Activated CD4-positive, alpha-beta T cell treated with anti-CD3 and anti-CD28 coated beads, Interleukin-10, Interleukin-2, amounts not matched to agents 100 ng/mL and 50 ng/mL, durations not matched to agents 16 hours and 8 hours (primary cell): ENCODE measurements around the gene EFCAB5.
"Not testable (repeated sequence)": the region's sequence is repeated elsewhere in the genome, so short reads cannot be mapped to it uniquely, and the experiment has no call there.

Source experiments
- DNase-seq: peaks from one replicate; pipeline ENCODE4 v3.0.0-alpha.2; 2020

The EFCAB5 gene

DNA sequence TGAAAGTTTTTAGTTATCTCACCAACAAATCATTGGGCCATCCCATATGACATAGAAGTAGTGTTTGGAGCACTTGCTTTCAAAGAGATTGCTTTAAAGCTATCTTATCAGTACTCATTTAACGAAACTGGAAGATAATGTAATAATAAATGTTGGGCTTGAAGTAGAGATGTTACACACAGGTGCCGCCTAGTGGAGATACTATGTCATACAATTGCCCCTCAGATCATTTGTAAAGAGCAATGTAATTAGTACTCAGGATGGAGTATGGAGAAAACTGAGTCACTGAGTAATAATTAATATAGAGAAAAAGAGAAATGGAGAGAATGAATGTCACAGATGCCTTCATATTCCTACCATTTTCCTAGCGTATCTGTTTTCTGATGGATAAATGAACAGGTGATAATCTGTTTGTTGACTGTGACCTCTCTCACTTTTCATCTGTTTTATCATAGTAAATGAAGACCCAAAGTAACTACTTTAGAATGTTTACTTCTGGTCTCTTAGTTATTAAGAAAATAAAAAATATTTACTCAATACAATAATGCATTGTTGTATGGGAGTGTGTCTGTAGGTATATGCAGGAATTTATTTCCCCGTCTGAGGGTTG lies 80.4 kb downstream of the EFCAB5 start:
- peak; percentile 52 for DNase-seq

DNA sequence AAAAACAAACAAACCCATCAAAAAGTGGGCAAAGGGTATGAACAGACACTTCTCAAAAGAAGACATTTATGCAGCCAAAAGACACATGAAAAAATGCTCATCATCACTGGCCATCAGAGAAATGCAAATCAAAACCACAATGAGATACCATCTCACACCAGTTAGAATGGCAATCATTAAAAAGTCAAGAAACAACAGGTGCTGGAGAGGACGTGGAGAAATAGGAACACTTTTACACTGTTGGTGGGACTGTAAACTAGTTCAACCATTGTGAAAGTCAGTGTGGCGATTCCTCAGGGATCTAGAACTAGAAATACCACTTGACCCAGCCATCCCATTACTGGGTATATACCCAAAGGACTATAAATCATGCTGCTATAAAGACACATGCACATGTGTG lies 83.9 kb downstream of the EFCAB5 start:
- not testable (repeated sequence) for DNase-seq

DNA sequence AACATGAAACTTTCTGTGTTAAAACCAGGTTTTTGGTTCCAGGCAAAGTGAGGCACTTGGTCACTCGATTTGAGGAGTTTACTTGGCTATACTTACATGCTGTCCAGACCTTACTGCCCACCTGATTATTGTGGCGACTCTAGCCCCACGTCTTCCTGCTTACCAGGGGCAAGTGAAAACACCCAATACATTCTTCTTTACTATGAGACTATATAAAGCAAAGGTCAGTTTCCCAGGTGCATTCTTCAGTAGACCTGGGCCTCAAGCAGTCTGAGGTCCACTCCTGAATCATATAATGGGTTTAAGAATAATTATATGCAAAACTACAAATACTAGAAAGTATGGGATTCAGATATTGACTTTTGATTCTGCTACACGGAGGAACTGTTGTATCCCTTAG lies 86.2 kb downstream of the EFCAB5 start:
- DNase-seq, result no peak

DNA sequence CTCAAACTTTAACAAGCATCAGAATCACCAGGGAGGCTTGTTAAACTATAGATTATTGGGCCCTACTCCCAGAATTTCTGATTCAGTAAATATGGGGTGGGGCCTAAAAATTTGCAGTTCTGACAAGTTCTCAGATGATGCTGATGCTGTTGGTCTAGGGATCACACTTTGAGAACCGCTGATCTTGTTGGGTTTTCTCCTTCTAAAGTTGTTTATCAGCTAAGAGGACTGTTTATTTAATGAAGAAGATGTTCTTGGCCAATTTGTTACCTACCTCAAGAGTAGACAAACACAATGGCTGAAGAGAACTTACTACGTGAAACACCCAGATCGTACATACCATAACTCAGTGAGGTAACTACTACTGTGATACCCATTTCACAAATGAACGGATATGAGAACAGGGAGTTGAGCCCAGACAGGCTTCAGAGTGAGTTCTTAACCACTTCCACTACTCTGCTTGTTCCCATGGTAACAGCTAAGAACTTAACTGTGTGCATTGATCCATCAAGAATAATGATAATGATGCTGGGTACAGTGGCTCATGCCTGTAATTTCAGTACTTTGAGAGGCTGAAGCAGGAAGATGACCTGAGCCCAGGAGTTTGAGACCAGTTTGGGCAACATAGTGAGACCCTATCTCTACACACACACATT lies 89.9 kb downstream of the EFCAB5 start:
- DNase-seq, result peak; percentile 2

DNA sequence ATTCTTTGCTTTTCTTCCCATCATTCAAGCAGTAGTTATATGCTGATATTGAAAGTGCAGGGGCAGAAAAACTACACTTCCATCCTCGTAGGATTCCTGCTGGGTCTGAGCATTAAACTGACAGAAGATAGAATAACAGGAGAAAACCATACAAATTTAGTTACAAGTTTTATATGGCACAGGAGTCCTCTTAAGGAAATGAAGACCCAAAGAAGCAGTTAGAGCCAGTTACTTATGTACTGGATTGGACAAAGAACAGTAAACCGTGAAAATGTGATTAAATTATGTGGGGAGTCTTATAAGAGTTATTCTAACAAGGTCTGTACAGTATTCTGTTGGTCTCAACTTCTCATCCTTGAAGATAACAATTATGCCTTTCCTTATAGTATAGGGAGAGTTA lies 93.9 kb downstream of the EFCAB5 start:
- no peak for DNase-seq

DNA sequence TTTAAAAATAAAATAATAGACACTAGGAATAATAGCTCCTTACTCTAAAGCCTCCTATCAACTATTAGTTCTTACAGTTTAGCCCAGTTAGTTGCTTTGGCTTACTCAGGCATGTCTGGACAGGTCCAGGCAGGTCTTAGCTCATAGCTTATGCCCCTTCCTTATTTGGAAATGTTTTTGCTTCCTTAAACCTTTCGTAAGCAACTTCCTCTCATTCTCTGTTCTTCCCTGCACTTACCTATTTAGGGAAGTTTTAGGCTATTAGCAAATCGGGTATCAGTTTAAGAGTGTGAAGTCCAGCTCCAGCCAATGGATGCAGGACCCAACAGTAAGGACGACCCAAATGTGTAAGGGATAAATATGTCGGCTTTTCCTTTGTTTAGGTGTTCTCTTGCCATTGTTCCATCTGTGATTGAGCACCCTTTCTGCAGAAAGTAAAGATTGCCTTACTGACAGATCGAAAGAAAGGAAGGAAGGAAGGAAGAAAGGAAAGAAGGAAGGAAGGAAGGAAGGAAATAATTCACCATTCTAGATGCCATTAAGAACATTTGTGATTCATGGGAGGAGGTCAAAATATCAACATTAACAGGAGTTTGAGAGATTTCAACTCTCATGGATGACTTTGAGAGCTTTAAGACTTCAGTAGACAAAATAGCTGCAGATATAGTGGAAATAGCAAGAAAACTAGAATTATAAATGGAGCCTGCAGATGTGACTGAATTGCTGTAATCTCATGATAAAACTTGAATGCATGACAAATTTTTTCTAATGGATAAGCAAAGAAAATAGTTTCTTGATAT lies 99.5 kb downstream of the EFCAB5 start:
- not testable (repeated sequence) for DNase-seq

DNA sequence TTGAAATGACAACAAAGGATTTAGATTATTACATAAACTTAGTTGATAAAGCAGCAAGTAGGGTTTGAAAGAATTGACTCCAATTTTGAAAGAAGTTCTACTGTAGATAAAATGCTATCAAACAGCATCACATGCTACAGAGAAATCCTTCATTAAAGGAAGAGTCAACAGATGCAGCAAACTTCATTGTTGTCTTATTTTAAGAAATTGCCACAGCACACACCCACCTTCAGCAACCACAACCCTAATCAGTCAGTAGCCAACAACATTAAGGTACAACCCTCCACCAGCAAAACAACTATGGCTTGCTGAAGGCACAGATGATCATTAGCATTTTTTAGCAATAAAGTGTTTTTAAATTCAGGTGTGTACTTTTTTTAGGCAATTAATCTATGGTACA lies 100.1 kb downstream of the EFCAB5 start:
- no peak for DNase-seq

DNA sequence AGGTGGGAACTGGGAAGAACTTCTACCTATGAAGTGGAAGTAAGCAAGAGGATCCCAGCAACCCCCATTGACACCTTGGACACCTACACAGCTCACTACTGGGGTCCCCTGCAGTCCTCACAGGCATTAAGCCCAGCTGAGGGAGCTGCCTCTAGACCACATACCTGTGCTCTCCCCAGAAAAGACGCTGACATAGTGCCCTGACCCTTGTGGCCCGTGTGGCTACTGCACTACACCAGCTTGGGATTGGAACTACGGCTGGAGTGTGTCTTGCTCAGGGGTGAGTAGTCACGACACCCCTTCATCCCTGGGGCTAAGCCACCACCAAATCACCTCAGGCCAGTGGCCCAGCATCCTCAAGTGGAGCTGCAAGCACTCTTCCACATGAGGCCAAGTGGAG lies 120.9 kb downstream of the EFCAB5 start:
- DNase-seq, result no peak

DNA sequence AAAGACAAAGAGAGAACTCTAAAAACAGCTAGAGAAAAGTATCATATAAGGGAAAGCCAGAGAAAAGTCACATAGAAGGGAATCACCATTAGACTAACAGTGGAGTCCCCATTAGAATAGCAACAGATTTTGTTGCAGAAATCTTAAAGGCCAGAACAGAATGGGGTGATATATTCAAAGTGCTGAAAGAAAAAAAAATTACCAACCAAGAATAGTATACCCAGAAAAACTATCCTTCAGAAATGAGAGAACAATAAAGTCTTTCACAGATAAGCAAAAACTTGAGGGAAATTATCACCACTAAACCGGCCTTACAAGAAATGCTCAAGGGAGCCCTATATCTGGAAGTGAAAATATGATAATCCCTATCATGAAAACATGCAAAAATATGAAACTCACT lies 123.3 kb downstream of the EFCAB5 start:
- DNase-seq, result no peak

DNA sequence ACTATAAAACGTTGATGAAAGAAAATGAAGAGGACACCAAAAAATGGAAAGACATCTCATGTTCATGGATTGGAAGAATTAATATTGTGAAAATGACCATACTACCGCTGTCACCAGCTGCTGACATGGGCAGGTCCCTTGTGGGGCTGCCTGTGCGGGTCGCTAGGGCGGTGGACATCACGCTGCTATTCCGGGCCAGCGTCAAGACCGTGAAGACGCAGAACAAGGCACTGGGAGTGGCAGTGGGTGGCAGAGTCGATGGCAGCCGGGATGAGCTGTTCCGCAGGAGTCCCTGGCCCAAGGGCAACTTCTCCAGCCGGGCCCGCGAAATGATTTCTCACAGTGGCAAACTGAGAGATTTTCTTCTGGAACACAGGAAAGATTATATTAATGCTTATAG lies 127.0 kb downstream of the EFCAB5 start:
- no peak for DNase-seq

DNA sequence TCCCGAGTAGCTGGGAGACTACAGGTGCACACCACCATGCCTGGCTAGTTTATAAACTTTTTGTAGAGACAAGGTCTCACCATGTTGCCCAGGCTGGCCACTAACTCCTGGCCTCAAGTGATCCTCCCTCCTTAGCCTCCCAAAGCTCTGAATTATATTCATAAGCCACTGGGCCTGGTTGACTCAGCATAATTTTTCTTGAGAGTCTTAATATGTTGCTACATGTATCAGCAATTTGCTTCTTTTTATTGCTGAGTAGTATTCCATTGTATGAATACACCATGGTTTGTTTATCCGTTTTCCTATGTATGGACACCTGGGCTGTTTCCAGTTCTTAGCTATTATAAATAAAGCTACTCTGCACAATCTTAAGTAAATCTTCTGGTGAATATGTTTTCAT lies 132.8 kb downstream of the EFCAB5 start:
- no peak for DNase-seq

DNA sequence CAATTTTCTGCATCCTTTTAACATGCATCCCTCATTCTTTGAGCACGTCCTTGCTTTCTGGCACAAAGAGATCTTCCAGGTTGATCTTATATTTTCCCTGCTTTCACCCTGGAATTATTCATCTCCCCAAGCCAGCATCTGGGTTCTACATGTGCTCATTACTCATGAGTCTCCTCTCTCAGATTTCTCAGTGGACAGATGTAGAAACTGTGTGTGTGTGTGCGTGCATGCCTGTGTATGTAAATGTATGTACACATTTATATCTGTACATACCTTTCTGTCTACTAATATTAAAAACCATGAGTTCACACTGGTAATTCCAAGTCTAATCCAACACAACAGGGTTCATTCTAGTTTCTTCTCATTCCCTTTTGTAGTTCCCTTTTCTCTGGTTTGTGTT lies 133.3 kb downstream of the EFCAB5 start:
- no peak for DNase-seq

DNA sequence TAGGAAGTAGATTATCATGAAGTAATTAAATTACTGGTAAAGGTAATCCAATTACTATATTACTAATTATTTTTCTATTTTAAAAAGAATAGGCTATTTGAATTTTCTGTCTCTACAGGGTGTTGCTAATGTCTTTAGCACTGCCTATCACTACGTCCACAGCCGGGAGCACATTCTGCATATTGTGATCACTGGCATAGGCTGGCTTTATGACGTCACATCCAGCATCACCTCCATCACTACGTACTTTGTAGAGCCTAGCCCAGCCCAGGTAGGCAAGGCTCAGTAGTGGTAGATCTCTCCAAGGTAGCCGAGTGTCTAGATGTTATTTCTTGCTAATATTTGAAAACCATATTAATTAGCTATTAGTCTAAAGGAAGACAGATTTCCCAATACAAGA lies 141.3 kb downstream of the EFCAB5 start:
- no peak for DNase-seq

DNA sequence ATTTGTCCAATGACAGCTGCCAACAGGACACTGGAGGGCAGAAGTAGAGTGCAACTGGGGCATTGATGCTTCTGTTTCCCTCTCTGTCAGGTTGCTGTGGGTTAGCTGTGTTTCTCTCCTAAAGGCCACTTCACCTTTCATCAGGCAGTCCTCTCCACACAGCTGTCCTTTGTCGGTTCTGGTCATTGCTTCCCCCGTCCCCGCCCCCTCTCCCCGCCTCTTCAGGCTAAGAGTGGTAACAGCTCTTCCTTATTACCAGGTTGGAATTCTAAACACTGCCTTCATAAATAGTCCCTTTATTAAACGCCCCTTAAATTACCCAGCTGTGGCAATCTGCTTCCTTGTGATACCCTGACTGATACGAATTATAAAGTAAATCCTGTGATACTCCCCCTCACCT lies 143.4 kb downstream of the EFCAB5 start:
- DNase-seq, result no peak

DNA sequence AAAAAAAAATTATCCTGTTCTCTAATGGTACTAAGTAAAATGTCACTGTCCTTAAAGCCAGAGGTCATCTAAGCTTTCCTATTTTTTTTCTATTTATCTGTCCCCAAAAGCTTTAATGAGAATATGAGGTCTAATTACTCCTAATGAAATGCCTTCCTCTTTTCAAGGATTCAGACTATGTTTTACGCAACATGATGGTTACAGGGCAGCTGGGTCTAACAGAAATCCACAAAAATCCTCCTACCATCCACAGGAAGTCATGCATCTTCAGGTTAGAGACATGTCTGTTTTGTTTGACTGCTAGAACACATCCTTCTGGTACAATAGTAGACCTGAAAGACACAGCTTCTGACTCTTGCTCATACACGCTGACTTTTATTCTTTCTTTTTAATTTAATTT lies 145.5 kb downstream of the EFCAB5 start:
- no peak for DNase-seq

DNA sequence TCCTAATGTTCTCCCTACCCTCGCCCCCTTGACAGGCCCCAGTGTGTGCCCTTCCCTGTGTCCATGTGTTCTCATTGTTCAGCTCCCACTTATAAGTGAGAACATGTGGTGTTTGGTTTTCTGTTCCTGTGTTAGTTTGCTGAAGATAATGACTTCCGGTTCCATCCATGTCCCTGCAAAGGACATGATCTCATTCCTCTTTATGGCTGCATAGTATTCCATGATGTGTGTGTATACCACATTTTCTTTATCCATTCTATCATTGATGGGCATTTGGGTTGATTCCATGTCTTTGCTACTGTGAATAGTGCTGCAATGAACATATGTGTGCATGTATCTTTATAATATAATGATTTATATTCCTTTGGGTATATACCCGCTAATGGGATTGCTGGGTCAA lies 146.0 kb downstream of the EFCAB5 start:
- not testable (repeated sequence) for DNase-seq

DNA sequence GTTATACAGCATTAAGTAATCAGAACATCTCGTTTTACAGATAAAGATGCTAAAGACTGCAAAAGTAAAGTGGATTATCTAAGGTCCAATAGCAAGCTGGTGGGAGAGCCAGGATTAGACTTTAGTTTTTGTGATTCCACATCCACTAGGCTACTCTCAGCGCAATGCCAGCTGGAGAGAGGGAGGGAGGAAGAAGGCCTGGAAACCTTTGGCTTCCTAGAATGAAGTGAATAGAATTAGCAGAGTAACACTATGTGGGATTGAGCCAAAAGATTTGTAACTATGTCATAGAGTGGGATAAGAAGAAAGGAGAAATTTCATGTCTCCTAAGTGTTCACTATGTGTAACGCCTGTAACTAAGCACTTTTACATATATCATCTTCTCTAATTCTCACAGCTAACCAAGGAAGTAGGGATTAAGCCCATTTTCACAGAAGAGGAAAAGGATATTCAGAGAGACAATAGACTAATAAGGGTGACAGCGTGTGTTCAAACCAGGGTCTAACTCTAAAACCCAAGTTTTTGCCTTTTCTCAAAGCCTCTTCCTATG lies 149.8 kb downstream of the EFCAB5 start:
- no peak for DNase-seq

DNA sequence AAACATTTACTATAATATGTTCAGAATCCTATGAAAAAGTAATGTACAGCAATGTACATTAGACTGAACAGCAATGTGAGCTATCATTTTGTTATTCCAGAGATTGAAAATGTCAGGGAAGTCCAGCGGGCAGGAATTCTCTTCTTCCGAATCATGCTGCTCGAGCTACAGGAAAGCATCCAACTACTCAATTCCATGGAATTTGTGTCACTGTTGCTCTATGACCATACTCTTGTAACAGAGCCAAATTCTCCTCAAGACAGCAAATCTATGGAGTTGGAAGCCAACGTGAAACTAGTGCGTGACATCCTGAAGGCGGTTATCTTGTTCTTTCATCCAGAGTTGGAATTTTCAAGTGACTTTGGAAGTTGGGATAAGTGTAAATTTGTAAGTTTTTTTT lies 150.3 kb downstream of the EFCAB5 start:
- DNase-seq, result no peak

DNA sequence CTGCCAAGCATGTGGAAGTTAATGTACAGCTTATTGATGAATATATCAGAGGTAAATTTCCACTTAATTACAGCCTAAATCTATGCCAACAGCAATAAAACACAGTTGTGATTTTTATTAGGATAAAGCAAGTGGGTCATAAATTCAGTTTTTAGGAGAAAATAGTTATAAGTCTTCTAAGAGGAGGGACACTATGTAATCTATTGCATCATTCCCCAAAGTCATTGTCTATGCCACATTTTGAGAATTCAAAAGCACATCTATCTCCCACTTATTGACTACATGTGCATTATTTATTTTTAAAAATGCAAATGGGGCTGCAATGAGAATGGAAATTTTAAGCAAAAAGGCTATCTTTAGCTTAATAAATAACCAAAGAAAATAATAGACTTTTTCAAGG lies 151.5 kb downstream of the EFCAB5 start:
- DNase-seq, result no peak

DNA sequence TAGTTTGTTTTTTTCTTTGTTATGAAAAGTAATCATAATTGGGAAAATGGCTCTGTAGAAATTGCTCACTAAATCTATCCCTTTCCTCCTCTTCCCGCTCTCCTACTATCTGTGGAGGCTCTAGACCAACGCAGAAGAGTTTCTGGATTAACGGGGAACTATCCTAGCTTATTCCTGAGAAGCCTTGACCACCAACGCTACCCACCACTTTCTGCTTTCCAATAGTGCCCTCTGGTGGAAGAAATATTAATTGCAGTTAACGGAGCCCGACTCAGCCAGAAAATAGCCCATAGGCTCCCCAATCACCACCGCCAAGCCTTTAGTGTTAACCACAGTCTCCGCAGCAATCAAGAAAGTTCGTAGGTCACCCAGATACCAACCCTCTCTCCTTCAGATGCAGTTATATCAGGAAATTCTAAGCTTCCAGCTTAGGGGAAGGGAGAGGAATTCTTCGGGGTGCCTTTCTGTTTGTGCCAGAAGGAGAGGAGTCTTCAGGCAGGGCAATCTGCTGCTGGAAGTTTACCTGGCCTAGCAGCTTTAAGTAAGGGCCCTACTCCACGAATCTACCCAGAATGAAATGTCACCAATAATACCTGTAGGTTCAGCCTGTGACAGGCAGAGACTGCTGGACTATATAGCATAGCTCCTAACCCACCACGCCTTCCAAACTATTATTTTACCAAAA lies 152.2 kb downstream of the EFCAB5 start:
- DNase-seq, result peak; percentile 75

DNA sequence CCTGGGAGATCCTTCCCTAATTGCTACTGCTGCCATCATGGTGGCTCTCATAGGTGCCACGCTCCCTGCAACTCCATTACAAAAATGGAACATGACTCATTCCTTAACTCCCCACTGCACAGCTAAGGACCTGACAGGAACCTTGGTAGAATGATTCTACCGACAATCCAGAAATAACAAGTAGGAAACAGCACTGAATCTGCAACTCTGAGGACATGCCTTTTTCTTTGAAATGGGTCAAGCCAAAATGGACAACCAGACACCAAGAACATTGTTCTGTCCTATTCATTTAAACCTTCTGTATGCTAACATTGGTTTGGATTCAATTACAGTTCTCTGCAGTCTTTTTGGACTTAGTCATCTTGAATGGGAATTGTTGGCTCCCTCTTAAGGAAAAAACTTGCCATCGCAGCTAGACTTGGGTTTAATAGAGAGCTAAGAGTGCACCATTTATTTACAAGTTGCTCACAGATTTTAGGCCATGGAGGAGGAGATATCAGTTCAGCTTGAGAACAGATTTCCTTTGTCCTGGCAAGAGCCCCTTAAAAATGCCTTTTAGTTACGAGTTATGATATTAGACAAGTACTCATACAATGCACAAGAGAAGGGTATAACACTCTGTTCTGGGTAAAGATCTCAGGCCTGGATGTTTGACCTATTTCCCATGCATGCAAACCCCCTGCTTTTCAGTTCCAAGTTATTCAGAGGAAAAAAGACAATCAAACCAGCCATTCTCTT lies 154.2 kb downstream of the EFCAB5 start:
- peak; percentile 27 for DNase-seq

DNA sequence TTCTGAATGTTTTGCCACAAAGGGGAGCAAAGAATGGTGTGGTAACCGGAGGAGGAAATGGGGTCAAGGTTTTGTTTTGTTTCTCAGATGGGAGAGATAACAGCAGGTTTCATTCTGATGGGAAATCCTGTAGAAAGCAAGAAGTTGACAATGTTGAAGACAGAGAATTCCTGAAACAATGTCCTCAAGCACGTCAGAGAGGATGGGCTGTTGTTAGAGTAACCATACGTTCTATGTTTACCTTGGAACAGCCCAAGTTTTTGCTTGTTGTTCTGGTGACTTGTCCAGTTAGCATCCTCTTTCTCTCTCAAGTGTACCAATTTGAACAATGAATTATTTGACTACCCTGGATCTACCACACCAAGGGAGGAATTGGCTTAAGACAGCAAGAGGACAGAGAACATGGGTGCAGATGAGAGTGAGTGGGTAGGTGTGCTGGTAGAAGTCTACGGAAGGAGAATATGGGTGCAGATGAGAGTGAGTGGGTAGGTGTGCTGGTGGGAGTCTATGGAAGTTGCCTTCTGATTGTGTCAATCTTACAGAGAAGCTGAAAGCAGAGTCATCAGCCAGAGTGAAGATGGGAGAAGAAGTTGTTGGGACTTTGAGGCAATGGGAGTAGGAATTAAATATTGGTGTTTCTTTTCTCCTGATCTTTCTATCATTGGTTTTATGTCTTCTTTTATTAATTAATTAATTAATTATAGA lies 160.4 kb downstream of the EFCAB5 start:
- peak; percentile 19 for DNase-seq
